Transverse colon (tissue), 4 donors: ENCODE results near the gene EIF2A. TPM values are rescaled to one million over a fixed set of nuclear protein-coding genes. Genes with fewer than 3 reads are reported as not detected.

Experiments
- DNase-seq: peaks from one replicate; pipeline ENCODE4 v3.0.0-alpha.2; 2019
- H3K27ac ChIP-seq, 4 donors: fragments of 200-600 bp; sonication (generic); 2 replicates each; pipeline ENCODE4 v1.5.1; 2016 to 2018; ENCODE audit warnings: inconsistent platforms in 4 of 4
- H3K27me3 ChIP-seq: fragments of 200-600 bp; sonication (generic); 2 replicates; pipeline ENCODE4 v1.5.1; 2017; ENCODE audit warnings: inconsistent platforms
- H3K36me3 ChIP-seq, 4 donors: fragments of 200-600 bp; sonication (generic); 2 replicates each; pipeline ENCODE4 v1.5.1; 2017 to 2019; ENCODE audit warnings: inconsistent platforms in 4 of 4
- H3K4me1 ChIP-seq, 4 donors: fragments of 200-600 bp; sonication (generic); 2 replicates each; pipeline ENCODE4 v1.5.1; 2017 to 2020; ENCODE audit warnings: inconsistent platforms in 4 of 4
- H3K4me3 ChIP-seq, 4 donors: fragments of 200-600 bp; sonication (generic); 1 replicate in 1 of 4; 2 replicates in 3 of 4; pipeline versions ENCODE4 v1.5.1 to v1.6.1; 2017 to 2019; ENCODE audit warnings: inconsistent platforms in 4 of 4
- H3K9me3 ChIP-seq, 2 donors: fragments of 200-600 bp; sonication (generic); 2 replicates each; pipeline ENCODE4 v1.5.1; 2017 to 2019; ENCODE audit warnings: inconsistent platforms in 2 of 2
- CTCF ChIP-seq, 5 experiments: fragments of 200-600 bp in 3 of 5; fragments of 450-650 bp in 2 of 5; sonication (generic) in 3 of 5; IDR thresholded peaks; 1 replicate in 2 of 5; 2 replicates in 3 of 5; pipeline ENCODE4 v1.5.1; 2016 to 2017; ENCODE audit warnings: antibody characterized with exemption in 5 of 5, inconsistent platforms in 3 of 5, mild to moderate bottlenecking in 2 of 5, moderate library complexity in 1 of 5
- EP300 ChIP-seq: sonication (generic); formaldehyde crosslinking; IDR thresholded peaks from one replicate; pipeline ENCODE4 v1.6.1; 2017; ENCODE audit warnings: antibody characterized with exemption, low read depth
- POLR2A ChIP-seq: fragments of 450-650 bp; IDR thresholded peaks from one replicate; pipeline ENCODE4 v1.6.1; 2016; ENCODE audit warnings: antibody characterized with exemption, mild to moderate bottlenecking, moderate library complexity
- POLR2AphosphoS5 ChIP-seq, 3 donors: sonication (generic); formaldehyde crosslinking; IDR thresholded peaks; one replicate each; pipeline ENCODE4 v1.6.1; 2016; ENCODE audit warnings: antibody characterized with exemption in 3 of 3
- WGBS, 2 donors: methylation state at CpG; one replicate each; pipeline ENCODE4 v1.1.5; 2018; ENCODE audit warnings: low coverage in 1 of 2; 5-methylcytosine and 5-hydroxymethylcytosine counted together
- in situ Hi-C, 4 donors: fragments of 200-750 bp; cut with MboI; loops; one replicate each; pipeline versions ENCODE4 v1.15.0 to v1.15.1; 2017; ENCODE audit warnings: low sequenced_read_pairs in 3 of 4, low pct_ligation_motif_present in 1 of 4, low pct_unique_long_range_greater_than_20kb in 1 of 4
- intact Hi-C: fragments of 100-400 bp; cut with DNase I; formaldehyde crosslinking; loops from one replicate; pipeline ENCODE4 v1.15.1; 2023; ENCODE audit warnings: low total_unique reads
- total RNA-seq, 4 donors: library from RNA; depleted of rRNA; stranded (reverse); fragments of >200 nt; gene quantifications; one replicate each; pipeline ENCODE4 v1.1.0, GENCODE V29; 2016

The EIF2A gene
- total RNA-seq, 4 donors from 2014 or later: 20.9 to 132 (median 72.2) TPM

GRCh38 chr3:150547045-150547741 is 606 bp downstream of the EIF2A start:
- Histone ChIP-seq H3K4me3 (peak overlapping the region; percentile 57 to 91 (median 63)), H3K4me1 (peaks cover 20 to 38% (median 27%) of the 10 kb centered on the region in 4 donors), H3K9me3 (no peaks in the 10 kb centered on the region), H3K27ac (peak overlapping the region; percentile 96 to 100 (median 98)), H3K27me3 (no peaks in the 10 kb centered on the region), H3K36me3 (peaks cover 0 to 13% (median 1%) of the 10 kb centered on the region in 4 donors)
- intact Hi-C loops: loop anchor here (5.0 kb wide), 1 partner anchor 215 kb away; the partner anchor contains the start of gene SIAH2
- no peak for TF ChIP-seq POLR2A
- no peak for TF ChIP-seq EP300
- TF ChIP-seq POLR2AphosphoS5 (IDR thresholded peaks at IDR 0.05): no peak
- no peak for TF ChIP-seq CTCF (IDR thresholded peaks at IDR 0.05)
- DNase-seq: no peak
- in situ Hi-C loops: loop anchor here in 2 of 4 donors (25.0 kb wide), 2 partner anchors 165 to 315 kb away; partner anchors contain the start of gene ERICH6 (in 1 of the 2)
- WGBS, 2 donors: 19 to 20% methylated on average over 7 of the region's 7 CpGs

- in situ Hi-C loops: no loop called here
- WGBS, 2 donors: 86 to 95% methylated on average over 3 to 4 of the region's 4 CpGs
- peaks cover 0 to 34% (median 14%) of the 10 kb centered on the region in 4 donors for H3K36me3 ChIP-seq
- intact Hi-C loops: no loop called here
- H3K9me3 ChIP-seq: no peaks in the 10 kb centered on the region
- no peaks in the 10 kb centered on the region for H3K27me3 ChIP-seq
- DNase-seq: no peak
- no peak overlapping the region for H3K4me3 ChIP-seq
- no peaks in the 10 kb centered on the region for H3K4me1 ChIP-seq
- no peak for TF ChIP-seq CTCF (IDR thresholded peaks at IDR 0.05)
- no peak for TF ChIP-seq POLR2A
- TF ChIP-seq POLR2AphosphoS5 (IDR thresholded peaks at IDR 0.05): no peak
- no peak for TF ChIP-seq EP300
- H3K27ac ChIP-seq: no peak overlapping the region
These were observed 9.4 kb downstream of the EIF2A start for GRCh38 chr3:150555859-150556436.

- intact Hi-C loops: no loop called here
- Histone ChIP-seq H3K9me3 (no peaks in the 10 kb centered on the region), H3K4me3 (no peak overlapping the region), H3K4me1 (no peaks in the 10 kb centered on the region), H3K27me3 (no peaks in the 10 kb centered on the region), H3K27ac (no peak overlapping the region), H3K36me3 (peaks cover 0 to 34% (median 14%) of the 10 kb centered on the region in 4 donors)
- DNase-seq: no peak
- in situ Hi-C loops: no loop called here
- TF ChIP-seq POLR2A: no peak
- TF ChIP-seq CTCF (IDR thresholded peaks at IDR 0.05): no peak
- TF ChIP-seq POLR2AphosphoS5 (IDR thresholded peaks at IDR 0.05): no peak
- no peak for TF ChIP-seq EP300
- 84 to 90% methylated on average over 2 of the region's 2 CpGs for WGBS, 2 donors
These were observed 10.2 kb downstream of the EIF2A start for GRCh38 chr3:150556792-150557191.

- Histone ChIP-seq H3K4me3 (no peak overlapping the region), H3K27ac (no peak overlapping the region), H3K9me3 (no peaks in the 10 kb centered on the region), H3K36me3 (peaks cover 0 to 31% (median 10%) of the 10 kb centered on the region in 4 donors), H3K27me3 (no peaks in the 10 kb centered on the region), H3K4me1 (no peaks in the 10 kb centered on the region)
- 71 to 77% methylated on average over 1 of the region's 1 CpG for WGBS, 2 donors
- no peak for TF ChIP-seq EP300
- no peak for TF ChIP-seq POLR2A
- DNase-seq: no peak
- in situ Hi-C loops (no loop called here), intact Hi-C loops (no loop called here)
These were observed 11.1 kb downstream of the EIF2A start for GRCh38 chr3:150557725-150558124.
